Right ventricle myocardium superior (tissue), 1 donor: Measurements from ENCODE around the gene SYTL1. TPM values are rescaled to one million over a fixed set of nuclear protein-coding genes. Genes with fewer than 3 reads are reported as not detected.
"Not testable (repeated sequence)": the region's sequence is repeated elsewhere in the genome, so short reads cannot be mapped to it uniquely, and the experiment has no call there.

Source experiments
- ATAC-seq: fragments of 200-7000 bp; cut with Tn5 transposase; one replicate; pipeline ENCODE4 v1.9.1; 2020; ENCODE audit warnings: mild to moderate bottlenecking; ENCODE audit not compliant: poor library complexity
- DNase-seq: peaks from one replicate; pipeline ENCODE4 v3.0.0-alpha.2; 2020
- intact Hi-C: fragments of 100-400 bp; cut with DNase I; formaldehyde crosslinking; loops from one replicate; pipeline ENCODE4 v1.11.2; 2022
- total RNA-seq: library from RNA; stranded (reverse); fragmentation: NEBNext Ultra II Directional; extraction: Animal tissue kit (Norgen Biotek cat#: 25700); gene quantifications from one replicate; pipeline ENCODE4 v1.2.1, GENCODE V29; 2021
- donor health status: DM: no; HTN: yes; CAD: no; lungs with severe emphysema.

SYTL1 gene
- total RNA-seq, 1 donor from 2014 or later, result 0.43 TPM

DNA sequence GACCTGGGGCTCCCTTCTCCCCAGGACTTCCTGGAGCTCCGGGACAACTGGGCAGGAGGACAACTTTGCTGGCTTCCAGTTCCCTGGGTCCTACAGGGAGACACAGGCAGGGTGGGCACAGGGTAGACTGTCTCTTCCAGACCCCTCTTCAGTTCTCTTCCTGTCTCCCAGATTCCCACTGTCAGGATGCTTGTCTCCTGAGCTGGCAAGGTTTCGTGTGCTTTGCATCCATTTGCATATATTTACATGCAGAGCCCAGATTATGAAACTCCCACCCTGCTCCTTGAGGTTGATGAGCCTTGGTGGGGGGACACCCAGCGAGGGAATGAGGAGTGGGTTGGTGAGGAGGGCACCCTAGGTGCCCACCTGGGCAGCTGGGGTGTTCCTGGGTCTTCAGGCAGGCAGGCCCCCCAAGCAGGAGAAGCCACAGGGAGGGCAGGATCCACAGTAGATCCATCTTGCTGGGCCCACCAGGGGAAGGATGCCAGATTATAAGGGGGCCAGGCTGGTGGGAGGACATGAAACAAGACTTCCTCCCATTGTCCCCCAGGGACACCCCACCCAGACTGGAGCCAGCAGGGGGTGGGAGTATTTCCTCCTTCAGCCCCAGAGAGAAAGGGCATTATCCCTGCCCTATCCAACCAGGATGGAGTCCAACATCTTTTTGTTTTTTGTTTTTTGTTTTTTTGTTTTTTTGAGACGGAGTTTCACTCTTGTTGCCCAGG lies 32.7 kb downstream of the SYTL1 start, which contains the start of gene FCN3:
Gene FCN3, minus strand, starts transcription at position 463 of the 725 bp plus-strand sequence. Its CDS starts 6 bp downstream, at position 457.
- intact Hi-C loops, result no loop called here
- ATAC-seq (no peak), DNase-seq (no peak)

DNA sequence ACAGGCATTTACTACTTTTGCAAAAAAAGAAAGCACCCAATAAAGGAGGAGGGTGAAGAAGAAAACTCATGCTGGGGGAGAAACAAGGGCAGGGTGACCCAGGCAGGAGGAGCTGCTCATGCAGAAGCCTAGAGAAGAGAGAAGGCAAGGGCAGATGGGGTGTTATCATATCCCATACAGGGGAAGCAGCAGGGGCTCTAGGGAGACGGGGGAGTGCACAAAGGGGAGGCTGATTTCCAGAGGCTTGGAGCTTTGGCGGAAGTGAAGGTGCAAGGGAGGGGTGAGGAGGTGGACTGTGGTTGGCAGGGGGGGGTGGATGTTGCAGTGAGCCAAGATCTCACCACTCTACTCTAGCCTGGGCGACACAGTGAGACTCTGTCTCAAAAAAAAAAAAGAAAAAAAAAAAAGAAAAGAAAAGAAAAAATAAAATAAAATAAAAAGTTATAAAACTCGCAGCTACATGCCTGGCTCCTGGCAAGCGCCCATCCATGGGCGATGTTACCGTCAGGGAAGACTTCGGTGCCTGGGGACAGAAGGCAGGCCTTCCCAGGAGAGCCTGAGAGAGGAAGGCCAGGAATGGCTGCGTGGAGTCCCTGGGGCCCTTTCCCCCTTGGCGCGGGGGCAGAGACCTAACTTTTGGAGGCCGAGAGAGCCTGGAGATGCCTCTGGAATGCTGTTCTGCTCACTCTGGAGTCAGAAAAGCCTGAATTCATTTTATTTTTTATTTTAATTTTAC lies 36.1 kb downstream of the SYTL1 start:
- no peak for DNase-seq
- intact Hi-C loops, result no loop called here
- no peak for ATAC-seq

DNA sequence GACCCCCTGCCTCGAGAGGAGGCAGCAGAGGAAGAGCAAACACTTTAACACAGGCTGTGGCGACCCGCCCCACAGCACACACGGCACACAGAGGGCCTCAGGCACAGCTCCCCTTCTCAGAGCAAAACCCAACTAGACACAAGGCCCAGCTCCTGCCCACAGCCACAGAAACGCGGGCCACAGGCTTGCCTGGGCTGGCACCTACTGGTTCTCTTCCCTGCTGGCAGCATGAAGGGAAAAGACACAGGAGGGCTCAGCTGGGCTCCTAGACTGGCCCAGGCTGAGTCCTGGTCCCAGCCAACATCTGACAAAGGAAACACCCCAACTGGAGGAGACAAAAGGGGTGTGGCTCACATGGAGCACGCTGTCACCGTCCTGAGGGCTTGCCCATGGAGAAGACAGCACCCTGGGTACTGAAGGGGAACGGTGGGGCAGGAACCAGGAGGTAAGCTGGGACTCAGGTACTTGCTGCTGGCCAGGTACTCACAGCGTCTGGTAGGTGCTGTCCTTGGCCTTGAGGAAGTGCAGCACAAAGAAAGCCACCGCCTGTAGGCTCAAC lies 37.8 kb downstream of the SYTL1 start:
- DNase-seq (no peak), ATAC-seq (no peak)
- intact Hi-C loops, result no loop called here

DNA sequence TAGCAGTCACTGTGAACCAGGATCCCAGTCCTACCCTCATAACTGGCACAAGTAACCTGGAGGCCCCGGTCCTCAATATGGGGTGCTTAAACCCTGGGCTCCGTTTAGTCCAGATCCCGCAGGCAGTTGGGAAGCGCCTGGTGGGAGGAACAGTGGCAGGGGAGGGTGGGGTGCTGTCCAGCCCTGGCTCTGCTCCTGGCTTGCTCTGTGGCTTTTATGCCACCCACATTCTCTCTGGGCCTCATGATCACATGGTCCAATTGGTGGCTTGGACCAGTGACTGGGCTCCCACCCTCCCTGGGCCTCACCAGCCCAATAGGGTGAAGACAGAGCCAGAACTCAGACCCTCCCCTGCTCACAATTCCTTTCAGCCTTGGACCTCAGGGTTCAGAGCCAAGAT lies 38.4 kb downstream of the SYTL1 start:
- intact Hi-C loops, result no loop called here
- ATAC-seq (no peak), DNase-seq (no peak)

DNA sequence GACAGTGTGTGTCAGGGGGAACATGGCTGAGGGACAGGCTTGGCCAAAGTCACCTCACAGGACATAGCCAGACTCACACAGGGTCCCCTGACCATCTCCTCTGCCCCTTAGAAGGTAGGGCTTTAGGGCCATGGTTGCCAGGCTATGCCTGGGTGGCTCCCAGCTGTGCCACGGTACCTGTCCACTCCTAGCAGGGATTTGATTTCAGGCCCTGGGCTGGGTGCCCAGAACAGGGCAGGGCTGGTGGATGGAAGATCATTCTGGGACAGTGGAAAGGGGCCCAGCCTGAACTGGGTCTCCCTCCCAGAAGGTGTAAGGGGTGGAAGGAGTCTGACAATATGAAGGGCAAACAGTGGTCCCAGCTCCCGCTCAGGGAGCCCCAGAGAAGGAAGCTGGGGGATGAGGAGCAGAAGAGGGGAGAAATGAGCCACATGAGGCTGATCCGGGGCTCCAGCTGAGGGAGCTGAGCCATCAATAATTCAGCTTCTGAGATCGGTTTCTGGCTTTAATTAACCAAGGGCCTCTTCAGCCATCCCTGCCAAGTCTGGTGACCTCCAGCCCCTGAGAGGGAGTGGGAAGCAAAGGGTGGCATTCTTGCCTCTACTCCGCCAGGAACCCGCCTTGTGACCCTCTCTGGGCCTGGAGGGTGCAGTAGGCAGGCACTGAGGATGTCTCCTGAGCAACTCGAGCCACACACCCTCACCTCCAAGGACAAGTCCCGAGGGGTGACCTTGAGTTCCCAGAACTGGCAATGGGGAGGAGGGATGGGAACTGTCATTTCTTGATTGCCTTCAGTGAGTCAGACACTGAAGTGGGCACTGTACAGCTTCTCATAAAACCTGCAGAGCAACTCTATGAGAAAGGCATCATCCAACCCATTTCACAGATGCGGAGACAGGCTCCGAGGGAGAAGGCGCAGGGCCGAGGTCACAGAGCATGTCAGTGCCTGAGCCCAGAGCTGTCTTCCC lies 39.2 kb downstream of the SYTL1 start:
- ATAC-seq (peak; percentile 25), DNase-seq (no peak)
- intact Hi-C loops, result no loop called here

DNA sequence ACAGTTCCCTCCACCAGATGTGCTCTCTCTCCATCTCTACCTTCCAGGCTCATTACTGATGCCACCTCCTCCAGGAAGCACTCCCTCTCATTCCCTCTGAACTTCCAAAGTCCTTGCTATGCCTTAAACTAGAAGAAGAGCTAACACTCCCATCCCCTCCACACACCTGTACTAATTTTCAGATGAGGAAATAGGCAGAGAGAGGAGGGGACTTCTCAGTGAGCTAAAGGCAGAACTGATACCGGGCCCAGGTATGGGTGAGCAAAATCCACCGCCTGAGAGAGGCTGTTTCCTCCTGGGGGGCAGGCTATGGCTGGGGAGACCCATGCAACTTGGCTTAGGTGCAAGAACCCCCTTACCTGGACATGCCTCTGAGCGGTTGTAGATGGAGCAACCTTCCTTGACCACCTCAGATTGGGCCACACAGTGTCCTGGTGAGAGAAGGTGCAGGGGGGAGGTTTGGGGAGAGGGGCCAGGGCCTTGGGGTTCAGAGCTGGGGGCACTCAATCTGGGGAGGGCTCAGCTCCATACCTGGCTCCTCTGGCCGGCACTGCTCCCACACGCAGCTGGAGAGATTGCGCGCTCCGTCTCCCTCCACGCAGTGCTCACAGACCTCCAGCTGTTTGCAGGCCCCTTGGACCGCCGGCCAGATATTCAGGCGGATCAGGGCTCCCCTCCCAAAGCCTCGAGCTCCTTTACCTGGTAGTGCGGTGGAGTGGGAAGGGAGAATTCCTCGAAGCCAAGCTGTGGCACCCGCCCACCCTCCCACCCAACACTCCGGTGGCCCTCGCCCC lies 40.3 kb downstream of the SYTL1 start:
- intact Hi-C loops, result no loop called here
- DNase-seq (no peak), ATAC-seq (no peak)

DNA sequence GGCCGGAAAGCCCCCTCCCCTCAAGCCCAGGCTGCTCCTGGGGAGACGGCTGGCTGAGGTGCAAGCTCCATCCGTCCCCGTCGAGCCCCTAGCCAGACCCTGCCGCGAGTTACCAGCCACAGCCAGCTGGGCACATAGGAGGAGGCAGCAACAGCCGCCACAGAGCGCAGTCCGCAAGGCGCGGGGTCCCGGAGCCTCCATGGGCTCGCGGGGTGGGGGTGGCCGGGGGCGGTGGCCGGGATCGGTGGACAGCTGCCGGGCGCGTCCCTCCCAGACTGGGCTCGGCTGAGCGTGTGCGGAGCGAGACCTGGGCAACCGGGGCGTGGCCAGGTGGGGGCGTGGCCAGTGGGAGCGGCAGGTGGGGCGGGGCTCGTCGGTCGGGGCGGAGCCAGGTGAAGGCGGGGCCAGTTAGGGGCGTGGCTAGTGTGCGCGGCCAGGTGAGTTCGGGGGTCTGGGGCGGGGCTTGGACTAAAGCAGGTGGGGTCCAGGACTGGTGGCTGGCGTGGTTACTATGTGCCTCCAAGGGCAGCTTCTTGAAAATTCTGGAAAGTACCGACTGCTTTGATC lies 41.3 kb downstream of the SYTL1 start, which contains the start of gene CD164L2:
Gene CD164L2, minus strand, starts transcription at position 295 of the 567 bp plus-strand sequence. Its CDS starts 94 bp downstream, at position 201.
- no peak for DNase-seq
- no peak for ATAC-seq
- intact Hi-C loops, result no loop called here

DNA sequence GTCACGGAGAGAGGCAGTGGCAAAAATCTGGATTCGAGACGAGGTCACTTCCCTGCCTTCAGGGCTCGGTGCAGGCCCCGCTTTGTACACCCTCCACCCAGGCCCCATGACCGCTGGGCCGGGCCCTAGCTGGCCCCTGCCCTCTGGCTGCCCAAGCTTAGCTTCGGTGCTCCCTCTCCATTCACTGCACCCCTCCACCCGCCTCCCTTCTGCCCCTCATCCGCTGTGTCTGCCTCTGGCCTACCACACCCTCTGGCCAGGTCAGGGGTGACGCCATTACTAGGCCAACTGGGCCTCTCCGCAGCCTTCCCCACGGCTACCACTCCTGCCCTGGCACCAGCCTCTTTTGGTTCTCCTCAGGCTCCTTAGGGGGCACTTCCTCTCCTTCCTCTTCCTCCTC lies 41.8 kb downstream of the SYTL1 start:
- DNase-seq, result no peak

DNA sequence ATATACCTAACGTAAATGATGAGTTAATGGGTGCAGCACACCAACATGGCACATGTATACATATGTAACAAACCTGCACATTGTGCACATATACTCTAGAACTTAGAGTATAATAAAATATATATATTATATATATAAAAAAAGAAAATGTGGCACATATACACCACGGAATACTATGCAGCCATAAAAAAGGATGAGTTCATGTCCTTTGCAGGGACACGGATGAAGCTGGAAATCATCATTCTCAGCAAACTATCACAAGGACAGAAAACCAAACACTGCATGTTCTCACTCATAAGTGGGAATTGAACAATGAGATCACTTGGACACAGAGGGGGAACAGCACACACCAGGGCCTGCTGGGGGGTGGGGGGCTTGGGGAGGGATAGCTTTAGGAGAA lies 43.0 kb downstream of the SYTL1 start:
- DNase-seq, intact Hi-C loops, ATAC-seq: not testable (repeated sequence)

More for the DNA sequence above, 41.8 kb downstream of the SYTL1 start:
- intact Hi-C loops, result no loop called here
- no peak for ATAC-seq

DNA sequence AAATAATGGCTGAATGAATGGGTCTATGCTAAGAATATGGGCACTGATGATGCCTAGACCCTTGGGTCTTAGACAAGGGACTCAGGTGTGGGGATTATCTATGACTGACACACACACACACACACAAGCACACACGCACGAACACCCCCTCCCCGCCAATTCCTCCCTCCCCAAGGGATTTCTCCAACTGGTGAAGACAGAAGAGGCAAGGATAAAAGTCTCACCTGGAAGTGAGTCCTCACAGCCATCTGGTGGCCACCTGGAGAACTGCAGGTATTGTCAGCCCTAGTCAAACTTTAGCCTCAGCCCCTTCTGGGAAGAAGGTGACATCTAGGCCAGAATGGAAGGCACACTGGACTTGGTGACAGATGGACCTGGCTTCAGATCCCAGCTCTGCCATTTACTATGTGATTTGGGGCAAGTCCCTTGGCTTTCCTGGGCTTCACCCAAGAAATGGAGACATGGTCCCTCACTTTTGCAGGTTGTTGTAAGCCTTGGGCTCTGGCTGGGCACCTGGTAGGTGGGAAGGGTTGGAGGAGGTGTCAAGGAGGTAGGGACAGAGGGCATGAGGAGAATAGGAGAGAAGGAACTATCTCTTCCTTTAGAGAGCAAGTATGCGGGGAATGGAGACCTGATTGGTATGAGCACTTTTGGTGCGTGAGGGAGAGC lies 46.6 kb downstream of the SYTL1 start:
- DNase-seq (peak; percentile 79), ATAC-seq (no peak)
- intact Hi-C loops, result no loop called here

DNA sequence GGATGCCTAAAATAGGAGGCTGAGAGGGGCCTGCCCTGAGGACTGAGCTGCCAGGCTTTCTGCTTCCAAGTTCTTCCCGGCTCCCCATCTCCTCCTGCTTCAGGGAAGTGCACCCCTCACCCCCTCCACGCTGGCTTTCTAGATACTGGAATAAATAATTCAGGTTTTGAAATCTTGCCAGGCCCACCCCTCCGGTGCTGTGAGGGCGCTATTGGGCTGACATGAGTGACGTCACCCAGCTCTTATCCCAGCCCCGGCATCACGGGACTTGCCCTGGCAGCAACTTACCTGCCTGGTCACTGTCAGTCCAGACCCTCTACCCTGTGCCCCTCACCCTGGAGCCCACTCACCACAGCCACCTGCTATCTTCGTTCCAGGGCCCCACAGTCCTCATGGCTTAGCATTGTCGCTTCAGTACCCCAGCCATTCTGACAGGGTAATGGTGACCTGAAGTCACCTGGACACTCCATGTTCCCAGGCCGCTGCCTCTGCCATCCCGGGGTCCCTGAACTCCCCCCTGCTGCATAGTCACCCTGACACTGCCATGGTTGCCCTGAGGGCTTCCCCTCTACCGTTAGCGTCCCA lies 49.8 kb downstream of the SYTL1 start:
- peak; percentile 57 for ATAC-seq

DNA sequence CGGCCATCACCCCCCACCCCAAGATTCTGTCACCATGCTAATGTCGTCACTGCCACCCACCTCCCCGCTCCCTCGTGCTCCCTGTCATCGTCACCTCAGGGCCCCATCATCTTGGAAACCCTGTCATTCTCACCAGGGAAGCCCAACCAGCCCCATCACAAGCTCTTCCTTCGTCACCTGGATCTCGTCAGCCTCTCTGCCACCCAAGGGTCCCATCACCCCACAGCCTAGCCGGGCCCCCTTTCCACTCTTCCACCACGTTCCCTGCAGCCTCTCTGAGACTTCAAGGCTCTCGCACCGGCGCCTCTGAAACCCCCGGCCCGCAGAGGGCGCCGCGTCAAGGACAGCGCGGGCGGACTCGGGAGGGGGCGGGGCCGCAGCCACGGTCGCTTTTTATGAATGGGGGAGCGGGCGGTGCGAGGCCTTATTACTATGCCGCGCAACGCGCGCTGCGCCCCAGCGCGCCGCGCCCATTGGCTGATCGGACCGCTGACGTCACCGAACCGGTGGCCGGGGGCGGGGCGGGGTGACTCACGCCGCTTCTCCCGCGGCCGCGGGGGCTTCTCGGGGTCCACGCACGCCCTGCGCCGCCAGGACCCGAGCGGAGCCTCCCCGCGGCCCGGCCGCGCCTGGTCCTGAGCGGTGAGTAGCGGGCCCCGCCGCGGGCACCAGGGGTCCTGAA lies 50.4 kb downstream of the SYTL1 start, which contains the start of gene GPR3:
Gene GPR3, plus strand, starts transcription at position 527 of the 682 bp plus-strand sequence. CDS start 1,177 bp downstream, outside the sequence.
- peak; percentile 96 for DNase-seq
- ATAC-seq, result peak; percentile 92
- intact Hi-C loops, result loop anchor here (10.0 kb wide), 1 partner anchor 347 kb away; no protein-coding TSS in a partner anchor

More for the DNA sequence above, 49.8 kb downstream of the SYTL1 start:
- DNase-seq, result no peak
- intact Hi-C loops, result loop anchor here (10.0 kb wide), 1 partner anchor 347 kb away; no protein-coding TSS in a partner anchor

DNA sequence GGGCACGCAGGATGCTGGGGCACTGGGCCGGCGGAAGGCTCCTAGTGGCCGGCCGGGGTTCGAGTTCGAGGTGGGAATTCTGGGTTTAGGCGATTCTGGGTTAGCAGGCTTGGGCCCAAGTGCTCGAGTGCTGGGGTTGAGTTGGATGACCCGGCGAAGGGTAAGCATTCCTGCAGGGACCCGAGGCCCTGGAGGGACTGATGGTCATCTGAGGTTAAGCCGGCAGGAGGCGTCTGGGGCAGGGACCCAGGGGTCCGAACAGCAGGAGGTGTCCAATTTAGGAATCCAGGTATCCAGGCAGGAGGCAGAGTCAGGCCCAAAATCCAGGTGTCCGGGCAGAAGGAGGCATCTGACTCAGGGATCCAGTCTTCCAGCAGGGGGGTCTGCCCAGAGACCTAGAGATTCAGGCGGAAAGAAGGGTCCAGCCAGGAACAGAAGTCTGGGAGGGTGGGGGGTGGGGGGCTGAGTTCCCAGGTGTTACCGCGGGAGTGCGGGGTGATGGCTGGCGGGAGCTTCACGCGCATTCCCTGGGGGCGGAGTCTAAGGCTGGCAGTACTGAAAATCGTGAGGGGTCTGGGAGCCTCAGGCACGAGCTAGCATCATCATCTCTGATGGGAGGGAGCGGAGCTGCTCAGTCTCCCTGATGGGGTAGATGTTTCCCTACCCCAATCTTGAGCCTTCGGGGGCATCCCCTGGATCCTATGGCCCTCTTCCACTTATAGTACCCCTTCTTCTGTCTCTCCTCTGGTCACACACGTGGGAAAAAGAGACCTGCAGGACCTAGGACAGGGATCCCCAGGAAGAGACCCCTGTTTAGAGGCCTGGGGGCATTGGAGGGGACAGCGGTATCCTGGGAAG lies 51.2 kb downstream of the SYTL1 start:
- ATAC-seq (no peak), DNase-seq (no peak)
- intact Hi-C loops, result loop anchor here (10.0 kb wide), 1 partner anchor 348 kb away; no protein-coding TSS in a partner anchor

DNA sequence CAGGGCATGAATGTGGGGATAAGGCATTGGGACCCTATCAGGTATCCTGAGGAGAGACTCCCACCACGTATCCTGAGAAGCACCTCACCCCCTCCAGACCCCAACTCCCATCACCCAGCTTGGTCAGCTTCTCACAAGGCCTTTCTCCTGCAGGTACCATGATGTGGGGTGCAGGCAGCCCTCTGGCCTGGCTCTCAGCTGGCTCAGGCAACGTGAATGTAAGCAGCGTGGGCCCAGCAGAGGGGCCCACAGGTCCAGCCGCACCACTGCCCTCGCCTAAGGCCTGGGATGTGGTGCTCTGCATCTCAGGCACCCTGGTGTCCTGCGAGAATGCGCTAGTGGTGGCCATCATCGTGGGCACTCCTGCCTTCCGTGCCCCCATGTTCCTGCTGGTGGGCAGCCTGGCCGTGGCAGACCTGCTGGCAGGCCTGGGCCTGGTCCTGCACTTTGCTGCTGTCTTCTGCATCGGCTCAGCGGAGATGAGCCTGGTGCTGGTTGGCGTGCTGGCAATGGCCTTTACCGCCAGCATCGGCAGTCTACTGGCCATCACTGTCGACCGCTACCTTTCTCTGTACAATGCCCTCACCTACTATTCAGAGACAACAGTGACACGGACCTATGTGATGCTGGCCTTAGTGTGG lies 51.9 kb downstream of the SYTL1 start:
- no peak for ATAC-seq
- DNase-seq, result no peak
- intact Hi-C loops, result loop anchor here (2.0 to 10.0 kb wide), 2 partner anchors 93 to 349 kb away; no protein-coding TSS in a partner anchor
